Measurements from ENCODE around the gene TSHZ3. TPM values are rescaled to one million over a fixed set of nuclear protein-coding genes. Genes with fewer than 3 reads are reported as not detected.

The TSHZ3 gene
- total RNA-seq (2022; extraction: Qiagen RNA extraction; ENCODE audit: low read depth): 2.1 to 2.7 TPM (median 2.5 TPM) in 5 replicates

GRCh38 chr19:31349160-31349881, at the start of gene TSHZ3:
TSHZ3 (minus strand) TSS chr19:31349436; CDS start chr19:31349219, 217 bp downstream.

